Right atrium auricular region (tissue), 2 donors: ENCODE data around the gene ACSF2. TPM values are rescaled to one million over a fixed set of nuclear protein-coding genes. Genes with fewer than 3 reads are reported as not detected.
A peak's percentile ranks its signal among the peaks of the same experiment; 100 is the strongest.

Source experiments
- DNase-seq: peaks from one replicate; pipeline ENCODE4 v3.0.0-alpha.2; 2019; ENCODE audit warnings: low spot score
- H3K27ac ChIP-seq, 2 donors: fragments of 200-600 bp; sonication (generic); 1 replicate in 1 of 2; 2 replicates in 1 of 2; pipeline ENCODE4 v1.5.1; 2016 to 2019
- H3K27me3 ChIP-seq, 2 donors: fragments of 200-600 bp; sonication (generic); one replicate each; pipeline versions ENCODE4 v1.5.1 to v1.6.0; 2017 to 2019
- H3K36me3 ChIP-seq: fragments of 200-600 bp; sonication (generic); one replicate; pipeline ENCODE4 v1.5.1; 2016
- H3K4me1 ChIP-seq, 2 donors: fragments of 200-600 bp; sonication (generic); one replicate each; pipeline versions ENCODE4 v1.5.1 to v1.6.0; 2017 to 2019
- H3K4me3 ChIP-seq, 2 donors: fragments of 200-600 bp; sonication (generic); 1 replicate in 1 of 2; 2 replicates in 1 of 2; pipeline ENCODE4 v1.5.1; 2017 to 2019; ENCODE audit warnings: mild to moderate bottlenecking in 1 of 2, moderate library complexity in 1 of 2
- H3K9me3 ChIP-seq, 2 donors: fragments of 200-600 bp; sonication (generic); one replicate each; pipeline ENCODE4 v1.5.1; 2019
- total RNA-seq, 2 donors: library from RNA; depleted of rRNA; stranded (reverse); fragments of >200 nt; gene quantifications; one replicate each; pipeline ENCODE4 v1.1.0, GENCODE V29; 2016
- TF ChIP-seq, protein P1 (sequence below), 2 donors: fragments of 200-600 bp; sonication (generic); IDR thresholded peaks; one replicate each; pipeline ENCODE4 v1.5.1; 2019; ENCODE audit warnings: antibody characterized with exemption in 2 of 2

ACSF2 gene
- total RNA-seq, 2 donors from 2014 or later = 22.2 to 42.6 TPM

DNA sequence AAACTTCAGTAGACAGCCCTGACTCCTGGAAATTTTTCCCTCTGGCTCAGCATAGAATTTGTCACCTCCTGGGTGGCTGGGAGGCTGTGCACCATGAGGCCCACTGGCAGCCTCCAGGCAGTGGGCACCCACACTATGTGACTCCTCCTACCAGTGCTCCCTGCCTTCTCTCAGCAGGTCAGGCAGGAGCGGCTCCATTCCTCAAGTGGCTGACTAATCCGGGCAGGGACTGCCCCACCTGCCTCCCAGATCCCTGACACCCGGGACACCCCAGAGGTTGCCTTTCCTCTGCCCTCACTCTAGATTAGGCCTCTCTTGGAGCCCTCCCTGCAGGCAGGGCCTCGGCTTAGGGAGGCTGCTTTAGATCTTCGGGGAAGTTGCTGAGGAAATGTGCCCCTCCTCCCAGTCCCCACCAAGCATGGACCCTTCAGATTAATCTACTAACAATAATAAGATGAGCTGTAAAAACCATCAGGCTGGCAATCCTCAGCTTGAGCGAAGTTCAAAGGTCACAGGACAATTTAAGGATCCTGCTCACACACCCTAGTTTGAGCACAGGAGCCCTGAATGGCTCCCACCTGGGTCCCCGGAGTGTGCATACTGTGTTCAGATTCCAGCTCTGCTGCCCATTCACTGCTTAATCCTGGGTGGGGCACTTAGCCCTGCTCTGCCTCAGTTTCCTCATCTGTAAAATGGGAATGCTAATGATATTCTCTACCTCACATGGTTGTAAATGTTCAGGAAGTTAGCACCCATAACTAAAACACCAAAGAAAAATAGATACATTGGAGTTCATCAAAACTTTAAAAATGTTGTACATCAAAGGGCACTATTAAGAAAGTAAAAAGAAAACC lies 72.2 kb downstream of the ACSF2 start:
- no peak for DNase-seq
- Histone ChIP-seq H3K36me3 (no peaks in the 10 kb centered on the region), H3K4me3 (no peak overlapping the region), H3K9me3 (no peaks in the 10 kb centered on the region), H3K4me1 (no peaks in the 10 kb centered on the region), H3K27me3 (no peaks in the 10 kb centered on the region), H3K27ac (no peak overlapping the region)
- TF ChIP-seq, protein P1, sequence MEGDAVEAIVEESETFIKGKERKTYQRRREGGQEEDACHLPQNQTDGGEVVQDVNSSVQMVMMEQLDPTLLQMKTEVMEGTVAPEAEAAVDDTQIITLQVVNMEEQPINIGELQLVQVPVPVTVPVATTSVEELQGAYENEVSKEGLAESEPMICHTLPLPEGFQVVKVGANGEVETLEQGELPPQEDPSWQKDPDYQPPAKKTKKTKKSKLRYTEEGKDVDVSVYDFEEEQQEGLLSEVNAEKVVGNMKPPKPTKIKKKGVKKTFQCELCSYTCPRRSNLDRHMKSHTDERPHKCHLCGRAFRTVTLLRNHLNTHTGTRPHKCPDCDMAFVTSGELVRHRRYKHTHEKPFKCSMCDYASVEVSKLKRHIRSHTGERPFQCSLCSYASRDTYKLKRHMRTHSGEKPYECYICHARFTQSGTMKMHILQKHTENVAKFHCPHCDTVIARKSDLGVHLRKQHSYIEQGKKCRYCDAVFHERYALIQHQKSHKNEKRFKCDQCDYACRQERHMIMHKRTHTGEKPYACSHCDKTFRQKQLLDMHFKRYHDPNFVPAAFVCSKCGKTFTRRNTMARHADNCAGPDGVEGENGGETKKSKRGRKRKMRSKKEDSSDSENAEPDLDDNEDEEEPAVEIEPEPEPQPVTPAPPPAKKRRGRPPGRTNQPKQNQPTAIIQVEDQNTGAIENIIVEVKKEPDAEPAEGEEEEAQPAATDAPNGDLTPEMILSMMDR (IDR thresholded peaks at IDR 0.05) = no peak

DNA sequence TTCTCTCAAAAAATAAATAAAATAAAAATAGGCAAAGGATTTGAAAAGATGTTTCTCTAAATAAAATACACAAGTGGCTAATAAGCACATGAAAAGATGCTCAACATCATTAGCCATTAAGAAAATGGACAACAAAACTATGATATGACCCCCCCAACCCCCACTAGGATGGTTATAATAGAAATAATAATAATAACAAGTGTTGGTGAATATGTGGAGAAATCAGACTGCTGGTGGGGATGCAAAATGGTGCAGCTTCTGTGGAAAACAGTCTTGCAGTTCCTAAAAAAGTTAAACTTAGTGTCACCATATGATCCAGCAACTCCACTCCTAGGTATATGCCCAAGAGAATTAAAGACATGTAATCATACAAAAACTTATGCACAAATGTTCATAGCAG lies 73.3 kb downstream of the ACSF2 start:
- DNase-seq = no peak
- no peaks in the 10 kb centered on the region for H3K36me3 ChIP-seq
- no peak overlapping the region for H3K27ac ChIP-seq
- no peaks in the 10 kb centered on the region for H3K9me3 ChIP-seq
- TF ChIP-seq, protein P1 (IDR thresholded peaks at IDR 0.05) = no peak
- no peaks in the 10 kb centered on the region for H3K4me1 ChIP-seq
- no peak overlapping the region for H3K4me3 ChIP-seq
- no peaks in the 10 kb centered on the region for H3K27me3 ChIP-seq

DNA sequence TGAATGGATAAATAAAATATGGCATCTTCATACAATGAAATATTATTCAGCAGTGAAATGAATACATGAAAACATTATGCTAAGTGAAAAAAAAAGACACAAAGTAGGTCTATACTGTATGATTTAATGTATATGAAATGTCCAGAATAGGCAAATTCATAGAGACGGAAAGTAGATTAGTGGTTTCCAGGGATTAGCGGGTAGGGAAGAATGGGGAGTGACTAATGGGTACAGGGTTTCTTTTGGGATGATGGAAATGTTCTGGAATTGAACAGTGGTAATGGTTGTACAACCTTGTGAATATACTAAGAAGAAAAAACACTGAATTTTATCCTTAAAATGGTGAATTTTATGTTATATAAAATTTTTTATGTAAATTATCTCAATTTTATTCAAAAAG lies 73.7 kb downstream of the ACSF2 start:
- no peak overlapping the region for H3K4me3 ChIP-seq
- no peaks in the 10 kb centered on the region for H3K4me1 ChIP-seq
- no peaks in the 10 kb centered on the region for H3K9me3 ChIP-seq
- H3K27me3 ChIP-seq = no peaks in the 10 kb centered on the region
- no peak overlapping the region for H3K27ac ChIP-seq
- DNase-seq = no peak
- H3K36me3 ChIP-seq = no peaks in the 10 kb centered on the region
- TF ChIP-seq, protein P1 (IDR thresholded peaks at IDR 0.05) = no peak

DNA sequence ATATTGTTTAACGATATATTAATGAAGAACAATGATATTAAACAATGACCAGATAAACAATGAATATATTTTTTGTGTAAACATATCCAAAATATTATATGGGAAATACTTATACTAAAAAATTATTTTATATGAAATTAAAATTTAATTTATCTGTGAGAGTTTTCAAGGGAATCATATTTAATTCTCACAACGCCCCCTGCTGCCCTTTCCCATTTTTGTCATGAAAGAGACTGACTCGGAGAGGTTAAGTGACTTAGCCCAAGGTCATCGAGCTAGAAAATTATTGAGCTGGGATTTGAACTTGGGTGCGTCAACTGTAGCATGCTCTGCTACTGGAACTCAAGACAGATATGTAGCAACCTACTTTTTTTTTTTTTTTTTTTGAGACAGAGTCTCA lies 75.0 kb downstream of the ACSF2 start:
- H3K27ac ChIP-seq = no peak overlapping the region
- H3K27me3 ChIP-seq = no peaks in the 10 kb centered on the region
- H3K4me1 ChIP-seq = no peaks in the 10 kb centered on the region
- no peak for DNase-seq
- no peak overlapping the region for H3K4me3 ChIP-seq
- no peaks in the 10 kb centered on the region for H3K36me3 ChIP-seq
- TF ChIP-seq, protein P1 (IDR thresholded peaks at IDR 0.05) = peak in 1 of 2 donors; percentile 40
- no peaks in the 10 kb centered on the region for H3K9me3 ChIP-seq

DNA sequence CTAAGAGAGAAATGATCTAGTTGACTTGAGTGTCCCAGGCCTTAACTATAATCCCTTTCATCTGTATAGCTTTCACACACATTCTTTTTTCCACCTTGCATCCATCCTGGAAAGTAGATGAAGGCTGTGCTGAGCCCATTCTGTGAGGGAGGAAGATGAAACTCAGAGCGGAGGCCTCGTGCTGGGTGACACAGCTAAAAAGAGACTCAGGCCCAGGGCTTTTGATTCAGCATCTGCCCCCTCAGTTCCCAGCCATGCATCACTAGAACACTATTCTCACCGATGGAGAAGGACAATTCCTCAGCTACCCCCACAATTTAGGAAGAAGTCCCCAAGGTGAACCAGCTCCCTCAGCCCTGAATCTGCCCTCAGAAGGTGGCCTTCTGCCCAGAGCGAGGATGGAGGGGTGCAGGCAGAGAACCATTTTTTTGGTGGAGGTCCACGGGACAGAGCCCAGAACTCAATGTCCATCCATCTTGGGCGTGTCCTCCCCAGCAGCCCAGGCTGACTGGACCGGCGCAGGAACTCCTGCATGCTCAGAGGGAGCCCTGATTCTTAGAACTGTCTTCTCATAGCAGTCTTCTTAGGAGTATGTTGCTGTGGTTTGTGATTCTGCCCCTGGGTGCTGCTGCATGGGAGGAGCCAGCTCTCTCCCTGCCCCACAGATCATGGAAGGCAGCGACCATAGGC lies 76.4 kb downstream of the ACSF2 start:
- no peak overlapping the region for H3K4me3 ChIP-seq
- no peaks in the 10 kb centered on the region for H3K4me1 ChIP-seq
- no peaks in the 10 kb centered on the region for H3K9me3 ChIP-seq
- no peak overlapping the region for H3K27ac ChIP-seq
- no peak for DNase-seq
- no peaks in the 10 kb centered on the region for H3K36me3 ChIP-seq
- TF ChIP-seq, protein P1 (IDR thresholded peaks at IDR 0.05) = no peak
- no peaks in the 10 kb centered on the region for H3K27me3 ChIP-seq
